BLaER1 treated with 17β-estradiol and CSF1 and Interleukin-3, amounts not matched to agents 10 nM and 100 nM (cell line): ENCODE data around the gene SREBF2.

ENCODE experiments used
- H3K27ac ChIP-seq, 11 experiments: shearing (Covaris generic); formaldehyde crosslinking; 2 replicates each; pipeline ENCODE4 v1.8.1; 2022
- H3K27me3 ChIP-seq, 11 experiments: shearing (Covaris generic); formaldehyde crosslinking; 2 replicates each; pipeline ENCODE4 v1.8.1; 2022
- H3K36me3 ChIP-seq, 11 experiments: shearing (Covaris generic); formaldehyde crosslinking; 2 replicates each; pipeline ENCODE4 v1.8.1; 2022
- H3K4me1 ChIP-seq, 10 experiments: shearing (Covaris generic); formaldehyde crosslinking; 2 replicates each; pipeline ENCODE4 v1.8.1; 2022
- H3K4me2 ChIP-seq, 11 experiments: shearing (Covaris generic); formaldehyde crosslinking; 2 replicates each; pipeline ENCODE4 v1.8.1; 2022
- H3K4me3 ChIP-seq, 10 experiments: shearing (Covaris generic); formaldehyde crosslinking; 2 replicates each; pipeline ENCODE4 v1.8.1; 2022
- H3K9ac ChIP-seq, 11 experiments: shearing (Covaris generic); formaldehyde crosslinking; 2 replicates each; pipeline ENCODE4 v1.8.1; 2022
- H3K9me3 ChIP-seq, 11 experiments: shearing (Covaris generic); formaldehyde crosslinking; replicated peaks in 1 of 11; 2 replicates each; pipeline ENCODE4 v1.8.1; 2022
- H4K20me1 ChIP-seq, 11 experiments: shearing (Covaris generic); formaldehyde crosslinking; 2 replicates each; pipeline ENCODE4 v1.8.1; 2022
- Cebpa-rat ChIP-seq, 11 experiments: shearing (Covaris generic); IDR thresholded peaks; 2 replicates each; pipeline ENCODE4 v1.8.1; 2022

Gene SREBF2

GRCh38 chr22:41908411-41909309 is 75.8 kb downstream of the SREBF2 start:
- H3K9me3 ChIP-seq: no peaks in the 10 kb centered on the region
- no peak for TF ChIP-seq Cebpa-rat (IDR thresholded peaks at IDR 0.05)
- no peak overlapping the region for H3K4me3 ChIP-seq
- peak overlapping the region in 2 of 11 experiments; percentile 11 to 26; a peak in 1 of 22 replicates for H3K27ac ChIP-seq
- H3K9ac ChIP-seq: peak overlapping the region in 4 of 11 experiments; percentile 30 to 38 (median 32); a peak in 3 of 22 replicates
- peaks cover 24 to 45% (median 37%) of the 10 kb centered on the region in 11 experiments for H3K36me3 ChIP-seq
- peaks cover 18 to 98% (median 92%) of the 10 kb centered on the region in 11 experiments; a peak in 21 of 22 replicates for H4K20me1 ChIP-seq
- peak overlapping the region; percentile 47 to 93 (median 83) for H3K4me2 ChIP-seq
- peaks cover 34 to 45% (median 42%) of the 10 kb centered on the region in 10 experiments for H3K4me1 ChIP-seq
- peaks cover 55 to 62% (median 58%) of the 10 kb centered on the region in 11 experiments for H3K27me3 ChIP-seq

DNA sequence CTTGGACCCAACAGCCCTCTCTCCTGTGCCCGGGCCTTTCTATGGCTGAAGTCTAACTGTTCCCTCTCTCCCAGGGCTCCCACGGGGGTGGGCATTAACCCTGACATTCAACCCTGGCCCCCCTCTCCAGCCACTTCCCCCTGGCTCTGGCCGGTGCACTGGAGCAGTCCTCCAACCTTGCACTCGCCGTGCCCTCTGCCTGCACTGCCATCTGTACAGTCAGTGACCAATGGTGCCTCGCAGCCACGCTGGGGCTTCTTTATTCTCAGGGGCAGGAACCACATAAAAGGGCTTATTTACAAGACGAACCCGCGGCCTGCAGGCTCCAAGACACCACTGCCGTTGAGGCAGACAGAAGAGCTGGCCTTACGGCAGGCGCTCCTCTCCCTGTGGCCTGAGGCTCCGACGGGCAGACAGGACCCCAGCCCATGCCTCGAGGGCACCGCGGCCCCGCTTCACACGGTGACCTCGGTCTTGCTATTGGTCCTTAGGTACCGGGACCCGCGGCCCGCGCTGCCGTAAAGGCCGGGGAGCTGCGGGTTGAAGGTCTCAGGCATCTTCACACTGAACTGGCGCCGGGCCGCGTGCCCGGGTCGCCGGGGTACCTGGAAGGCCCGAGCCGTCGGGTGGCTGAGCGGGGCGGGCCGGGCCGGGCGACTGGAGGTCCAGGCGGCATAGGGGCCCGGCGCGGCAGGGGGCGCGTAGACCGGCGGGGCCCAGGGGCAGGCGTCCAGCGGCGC is 76.6 kb downstream of the SREBF2 start:
- no peak for TF ChIP-seq Cebpa-rat (IDR thresholded peaks at IDR 0.05)
- Histone ChIP-seq H3K36me3 (peaks cover 16 to 36% (median 29%) of the 10 kb centered on the region in 11 experiments), H3K27me3 (peaks cover 63 to 70% (median 67%) of the 10 kb centered on the region in 11 experiments), H3K4me3 (peak overlapping the region; percentile 30 to 61 (median 44); a peak in 14 of 20 replicates), H3K27ac (no peak overlapping the region), H4K20me1 (peaks cover 18 to 99% (median 93%) of the 10 kb centered on the region in 11 experiments; a peak in 21 of 22 replicates), H3K4me1 (peaks cover 40 to 51% (median 48%) of the 10 kb centered on the region in 10 experiments), H3K9me3 (no peaks in the 10 kb centered on the region), H3K4me2 (peak overlapping the region; percentile 78 to 93 (median 86)), H3K9ac (peak overlapping the region in 4 of 11 experiments; percentile 28 to 37 (median 32); a peak in 2 of 22 replicates)

GRCh38 chr22:41910050-41911000 is 77.4 kb downstream of the SREBF2 start:
- H4K20me1 ChIP-seq: peaks cover 18 to 99% (median 95%) of the 10 kb centered on the region in 11 experiments; a peak in 21 of 22 replicates
- peak overlapping the region in 8 of 11 experiments; percentile 8 to 57 (median 32); a peak in 12 of 22 replicates for H3K9ac ChIP-seq
- H3K4me1 ChIP-seq: peaks cover 43 to 58% (median 55%) of the 10 kb centered on the region in 10 experiments
- H3K4me3 ChIP-seq: peak overlapping the region; percentile 30 to 61 (median 48); a peak in 19 of 20 replicates
- H3K27me3 ChIP-seq: peaks cover 71 to 79% (median 75%) of the 10 kb centered on the region in 11 experiments
- no peaks in the 10 kb centered on the region for H3K9me3 ChIP-seq
- no peak for TF ChIP-seq Cebpa-rat (IDR thresholded peaks at IDR 0.05)
- no peak overlapping the region for H3K27ac ChIP-seq
- H3K4me2 ChIP-seq: peak overlapping the region; percentile 78 to 93 (median 86)
- peaks cover 8 to 28% (median 20%) of the 10 kb centered on the region in 11 experiments for H3K36me3 ChIP-seq

- Histone ChIP-seq H3K4me3 (peak overlapping the region; percentile 30 to 61 (median 48); a peak in 15 of 20 replicates), H3K4me2 (peak overlapping the region; percentile 78 to 93 (median 86)), H3K27ac (no peak overlapping the region), H4K20me1 (peaks cover 18 to 99% (median 95%) of the 10 kb centered on the region in 11 experiments; a peak in 21 of 22 replicates), H3K36me3 (peaks cover 3 to 20% (median 13%) of the 10 kb centered on the region in 11 experiments; a peak in 18 of 22 replicates), H3K9me3 (no peaks in the 10 kb centered on the region), H3K4me1 (peaks cover 43 to 62% (median 58%) of the 10 kb centered on the region in 10 experiments), H3K27me3 (peaks cover 79 to 87% (median 83%) of the 10 kb centered on the region in 11 experiments), H3K9ac (peak overlapping the region in 7 of 11 experiments; percentile 8 to 57 (median 31); a peak in 7 of 22 replicates)
- no peak for TF ChIP-seq Cebpa-rat (IDR thresholded peaks at IDR 0.05)
Measured at GRCh38 chr22:41911001-41911611, 78.2 kb downstream of the SREBF2 start.

DNA sequence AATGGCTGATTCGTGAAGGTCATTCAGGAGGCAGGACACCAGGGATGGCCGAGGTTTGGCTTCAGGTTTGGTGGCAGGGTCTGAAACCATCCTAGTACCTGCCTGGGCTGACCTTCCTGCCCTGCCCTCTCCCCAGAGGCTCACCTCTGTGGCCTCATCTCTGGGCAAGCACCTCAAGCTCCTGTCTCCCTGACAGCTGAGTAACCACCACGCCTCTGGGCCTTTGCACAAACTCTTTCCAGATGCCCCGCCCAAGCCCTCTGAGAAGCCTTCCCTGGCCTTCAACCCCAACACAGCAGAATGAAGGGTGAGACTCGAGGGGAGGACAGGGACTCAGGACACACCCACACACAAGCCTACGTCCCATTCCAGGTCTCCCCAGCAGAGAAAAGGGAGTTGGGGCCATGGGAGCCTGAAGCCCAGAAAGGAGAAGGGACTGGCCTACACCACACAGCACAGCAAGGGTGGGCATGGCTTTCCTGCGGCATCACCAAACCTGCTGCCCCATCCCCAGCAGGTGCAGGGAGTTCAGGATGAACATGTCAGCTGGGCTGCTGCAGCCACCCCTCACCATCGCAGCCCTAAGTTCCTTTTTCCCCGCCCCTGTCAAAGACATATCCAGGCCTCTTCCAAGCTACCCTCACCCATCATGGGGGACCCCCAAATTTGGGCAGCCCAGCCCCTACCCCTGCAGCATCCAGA is 79.6 kb downstream of the SREBF2 start:
- no peak for TF ChIP-seq Cebpa-rat (IDR thresholded peaks at IDR 0.05)
- Histone ChIP-seq H3K36me3 (peaks cover 0 to 6% (median under 1%) of the 10 kb centered on the region in 11 experiments; a peak in 10 of 22 replicates), H3K9ac (no peak overlapping the region), H3K27ac (no peak overlapping the region), H3K4me1 (peaks cover 44 to 60% (median 57%) of the 10 kb centered on the region in 10 experiments), H3K4me3 (no peak overlapping the region), H3K27me3 (peaks cover 92 to 100% (median 97%) of the 10 kb centered on the region in 11 experiments), H4K20me1 (peaks cover 11 to 99% (median 93%) of the 10 kb centered on the region in 11 experiments; a peak in 21 of 22 replicates), H3K9me3 (no peaks in the 10 kb centered on the region), H3K4me2 (no peak overlapping the region)

DNA sequence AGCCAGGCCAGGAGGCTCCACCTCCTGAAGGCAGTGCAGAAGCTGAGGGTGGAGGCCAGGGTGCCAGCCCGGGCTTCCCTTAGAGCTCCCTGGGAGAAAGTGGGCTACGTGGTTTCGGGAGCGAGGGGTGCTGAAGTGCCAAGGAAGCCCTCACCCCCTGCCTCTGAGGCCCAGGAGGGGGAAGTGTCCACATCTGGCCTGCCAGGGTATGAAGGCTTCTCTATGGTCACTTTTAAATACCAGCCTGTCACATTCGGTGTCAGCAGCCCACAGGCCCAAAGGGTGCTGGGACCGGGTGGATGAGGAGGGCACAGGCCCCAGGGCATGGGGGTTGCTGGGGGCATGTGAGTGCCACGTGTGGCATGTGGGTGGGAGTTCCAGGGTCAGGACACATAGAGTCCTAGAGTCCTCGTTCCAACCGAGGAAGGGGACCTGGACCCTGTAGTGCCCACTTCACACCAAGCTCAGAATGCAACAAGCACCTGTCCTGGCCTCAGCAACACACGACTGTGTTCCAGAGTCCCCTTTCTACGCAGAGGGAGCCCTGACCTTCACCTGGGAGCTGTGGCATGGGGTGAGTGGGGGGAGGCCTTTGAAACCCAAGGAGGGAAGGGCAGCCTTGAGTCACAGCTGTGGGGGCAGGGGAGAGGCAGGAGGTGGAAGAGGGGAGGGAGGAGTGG is 80.3 kb downstream of the SREBF2 start:
- peaks cover 10 to 99% (median 92%) of the 10 kb centered on the region in 11 experiments; a peak in 21 of 22 replicates for H4K20me1 ChIP-seq
- no peak overlapping the region for H3K4me2 ChIP-seq
- no peaks in the 10 kb centered on the region for H3K9me3 ChIP-seq
- H3K27ac ChIP-seq: no peak overlapping the region
- H3K27me3 ChIP-seq: peaks cover 97 to 100% (median 98%) of the 10 kb centered on the region in 11 experiments
- H3K36me3 ChIP-seq: peaks cover 0 to 3% (median 0%) of the 10 kb centered on the region in 11 experiments; a peak in 1 of 22 replicates
- H3K4me3 ChIP-seq: no peak overlapping the region
- no peak for TF ChIP-seq Cebpa-rat (IDR thresholded peaks at IDR 0.05)
- H3K9ac ChIP-seq: no peak overlapping the region
- peaks cover 45 to 60% (median 57%) of the 10 kb centered on the region in 10 experiments for H3K4me1 ChIP-seq
